ENCODE results near the gene GSDMA.

GSDMA gene

DNA sequence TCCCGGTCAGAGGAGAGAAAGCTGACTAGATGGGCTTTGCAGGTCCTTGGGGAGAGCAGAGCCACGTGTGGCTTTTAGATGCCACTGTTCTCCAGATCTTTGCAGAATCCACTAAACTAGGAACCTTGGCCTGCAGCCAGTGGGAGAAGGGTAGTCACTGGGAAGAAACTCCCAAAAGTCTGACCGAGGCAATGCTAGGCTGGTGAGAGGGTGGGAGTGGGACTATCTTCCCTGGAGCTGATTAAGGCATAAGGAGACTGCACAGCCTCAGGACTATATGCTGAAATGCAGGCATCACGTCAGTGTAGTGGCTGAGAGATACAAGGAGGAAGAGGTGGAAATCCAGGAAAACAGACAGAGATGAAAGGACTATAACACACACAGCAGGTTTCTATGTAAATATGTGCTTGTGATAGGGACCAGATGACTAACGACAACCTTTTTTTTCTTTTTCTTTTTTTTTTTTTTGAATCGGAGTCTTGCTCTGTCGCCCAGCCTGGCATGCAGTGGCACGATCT lies 2.2 kb upstream of the GSDMA start:
- no peak for DNase-seq (ENCODE audit: low spot score)
- no peaks in the 10 kb centered on the region for H3K9me3 Mint-ChIP-seq
- no peak overlapping the region for H3K4me3 Mint-ChIP-seq
- H3K4me1 Mint-ChIP-seq (ENCODE audit: low read depth) = peaks cover 21% of the 10 kb centered on the region
- peaks cover 10% of the 10 kb centered on the region for H3K27me3 Mint-ChIP-seq (ENCODE audit: low read depth)
- H3K36me3 Mint-ChIP-seq (ENCODE audit: low read depth) = no peaks in the 10 kb centered on the region
- no peak overlapping the region for H3K27ac Mint-ChIP-seq

DNA sequence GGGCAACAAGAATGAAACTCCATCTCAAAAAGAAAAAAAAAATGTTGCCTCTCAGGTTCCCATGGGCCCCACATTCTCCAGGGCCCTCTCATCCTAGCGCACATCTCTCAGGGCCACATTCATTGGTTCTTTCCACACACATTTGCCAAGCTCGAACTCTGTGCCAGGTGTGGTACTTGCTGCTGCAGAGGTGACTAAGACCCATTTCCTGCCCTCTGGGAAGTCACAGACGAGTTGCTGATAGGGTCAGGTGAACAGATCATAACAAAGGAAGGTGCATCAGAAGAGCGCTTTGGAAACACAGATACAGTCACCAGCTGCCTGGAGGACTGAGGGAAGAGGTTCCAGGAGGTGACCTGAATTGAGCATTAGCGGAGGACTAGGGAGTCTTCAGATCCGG lies 1.0 kb downstream of the GSDMA start:
- Mint-ChIP-seq H3K36me3 (ENCODE audit: low read depth) (no peaks in the 10 kb centered on the region), H3K27ac (peak overlapping the region; percentile 13), H3K9me3 (no peaks in the 10 kb centered on the region), H3K4me3 (no peak overlapping the region), H3K4me1 (ENCODE audit: low read depth) (peaks cover 22% of the 10 kb centered on the region), H3K27me3 (ENCODE audit: low read depth) (peaks cover 17% of the 10 kb centered on the region)
- no peak for DNase-seq (ENCODE audit: low spot score)

DNA sequence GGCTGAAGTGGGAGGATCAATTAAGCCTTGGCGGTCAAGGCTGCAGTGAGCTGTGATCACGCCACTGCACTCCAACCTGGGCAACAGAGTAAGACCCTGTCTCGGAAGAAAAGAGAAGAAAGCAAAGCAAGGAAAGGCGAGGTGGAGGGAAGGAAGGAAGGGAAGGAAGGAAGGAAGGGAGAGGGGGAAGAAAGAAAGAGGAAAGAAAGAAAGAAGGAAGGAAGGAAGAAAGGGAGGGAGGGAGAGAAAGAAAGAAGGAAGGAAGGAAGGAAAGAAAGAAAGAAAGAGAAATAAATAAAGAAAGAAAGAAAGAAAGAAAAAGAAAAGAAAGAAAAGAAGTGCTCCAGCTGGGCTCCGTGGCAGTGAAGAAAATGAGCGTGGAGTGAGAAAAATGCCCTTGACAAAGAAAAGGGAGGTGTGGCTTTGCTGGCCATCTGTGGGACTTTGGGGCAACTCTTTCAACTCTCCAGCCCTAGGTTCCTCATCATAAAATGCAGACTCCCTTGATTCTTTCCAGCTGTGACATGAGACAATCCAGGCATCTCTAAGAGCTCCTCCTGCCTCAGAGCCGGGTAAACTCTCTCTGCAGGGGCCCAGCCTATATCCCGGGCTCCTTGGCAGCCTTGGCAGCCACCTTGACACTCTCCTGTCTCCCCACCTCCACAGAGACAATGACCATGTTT lies 2.4 kb downstream of the GSDMA start:
- H3K27me3 Mint-ChIP-seq (ENCODE audit: low read depth) = peaks cover 22% of the 10 kb centered on the region
- no peaks in the 10 kb centered on the region for H3K36me3 Mint-ChIP-seq (ENCODE audit: low read depth)
- DNase-seq (ENCODE audit: low spot score) = no peak
- H3K4me1 Mint-ChIP-seq (ENCODE audit: low read depth) = peaks cover 18% of the 10 kb centered on the region
- H3K4me3 Mint-ChIP-seq = no peak overlapping the region
- H3K27ac Mint-ChIP-seq = no peak overlapping the region
- no peaks in the 10 kb centered on the region for H3K9me3 Mint-ChIP-seq

DNA sequence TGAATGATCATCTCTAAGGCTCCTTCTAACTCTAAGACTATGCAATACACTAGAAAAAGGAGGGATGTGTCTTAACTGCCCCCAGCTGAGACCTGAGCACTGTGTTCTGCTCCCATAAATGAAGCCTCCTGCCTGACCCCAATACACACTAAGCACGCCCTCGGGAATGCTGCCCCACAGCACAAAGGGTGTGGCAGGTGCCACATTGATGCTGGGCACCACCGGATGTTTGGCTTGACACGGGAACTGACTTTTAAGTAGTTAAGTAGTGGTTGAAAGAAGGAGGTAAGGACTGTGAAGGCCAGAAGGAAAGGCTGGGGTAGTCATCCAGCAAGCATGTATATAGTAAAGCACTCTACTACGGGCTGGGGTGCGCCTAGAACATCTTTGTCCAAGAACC lies 4.0 kb downstream of the GSDMA start:
- no peak for DNase-seq (ENCODE audit: low spot score)
- Mint-ChIP-seq H3K27ac (no peak overlapping the region), H3K27me3 (ENCODE audit: low read depth) (peaks cover 35% of the 10 kb centered on the region), H3K36me3 (ENCODE audit: low read depth) (no peaks in the 10 kb centered on the region), H3K9me3 (no peaks in the 10 kb centered on the region), H3K4me1 (ENCODE audit: low read depth) (peaks cover 18% of the 10 kb centered on the region), H3K4me3 (no peak overlapping the region)

DNA sequence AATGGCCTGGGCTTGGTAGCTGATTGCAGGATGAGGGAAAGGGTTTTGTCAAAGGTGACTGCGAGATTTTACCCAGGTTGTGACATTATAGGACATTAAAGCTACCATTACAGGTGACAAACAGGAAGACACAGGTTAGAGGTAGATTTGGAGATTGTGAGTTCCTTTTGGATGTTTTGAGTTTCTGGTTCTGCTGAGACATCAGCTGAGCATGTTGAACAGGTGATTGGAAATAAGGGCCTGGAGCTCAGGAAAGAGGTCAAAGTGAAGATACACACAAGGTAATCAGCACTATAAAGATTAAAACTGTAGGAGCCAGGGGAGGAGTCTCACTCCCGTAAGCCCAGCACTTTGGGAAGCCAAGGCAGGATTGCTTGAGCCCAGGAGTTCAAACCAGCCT lies 6.0 kb downstream of the GSDMA start:
- DNase-seq (ENCODE audit: low spot score) = no peak
- no peak overlapping the region for H3K4me3 Mint-ChIP-seq
- H3K9me3 Mint-ChIP-seq = no peaks in the 10 kb centered on the region
- H3K27me3 Mint-ChIP-seq (ENCODE audit: low read depth) = peaks cover 43% of the 10 kb centered on the region
- H3K4me1 Mint-ChIP-seq (ENCODE audit: low read depth) = peaks cover 7% of the 10 kb centered on the region
- no peaks in the 10 kb centered on the region for H3K36me3 Mint-ChIP-seq (ENCODE audit: low read depth)
- H3K27ac Mint-ChIP-seq = peak overlapping the region; percentile 33

DNA sequence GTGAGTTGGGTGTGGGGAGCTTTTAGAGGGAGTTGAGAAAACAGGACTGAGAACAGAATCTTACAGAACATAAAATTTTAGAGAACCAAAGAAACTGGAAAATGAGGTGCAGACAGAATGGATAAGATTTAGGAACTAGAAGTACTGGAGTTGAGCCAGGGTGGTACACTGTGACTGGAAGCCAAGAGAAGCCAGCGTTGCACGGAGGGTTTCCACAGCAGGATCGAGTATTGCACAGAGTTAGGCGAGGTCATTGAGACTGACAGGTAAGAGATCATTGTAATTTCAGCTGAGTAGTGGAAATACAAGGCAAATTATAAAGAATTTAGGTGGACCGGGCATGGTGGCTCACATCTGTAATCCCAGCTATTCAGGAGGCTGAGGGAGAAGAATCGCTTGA lies 6.6 kb downstream of the GSDMA start:
- H3K27me3 Mint-ChIP-seq (ENCODE audit: low read depth) = peaks cover 42% of the 10 kb centered on the region
- DNase-seq (ENCODE audit: low spot score) = no peak
- H3K4me3 Mint-ChIP-seq = no peak overlapping the region
- H3K27ac Mint-ChIP-seq = no peak overlapping the region
- H3K9me3 Mint-ChIP-seq = no peaks in the 10 kb centered on the region
- no peaks in the 10 kb centered on the region for H3K36me3 Mint-ChIP-seq (ENCODE audit: low read depth)
- H3K4me1 Mint-ChIP-seq (ENCODE audit: low read depth) = peaks cover 4% of the 10 kb centered on the region

DNA sequence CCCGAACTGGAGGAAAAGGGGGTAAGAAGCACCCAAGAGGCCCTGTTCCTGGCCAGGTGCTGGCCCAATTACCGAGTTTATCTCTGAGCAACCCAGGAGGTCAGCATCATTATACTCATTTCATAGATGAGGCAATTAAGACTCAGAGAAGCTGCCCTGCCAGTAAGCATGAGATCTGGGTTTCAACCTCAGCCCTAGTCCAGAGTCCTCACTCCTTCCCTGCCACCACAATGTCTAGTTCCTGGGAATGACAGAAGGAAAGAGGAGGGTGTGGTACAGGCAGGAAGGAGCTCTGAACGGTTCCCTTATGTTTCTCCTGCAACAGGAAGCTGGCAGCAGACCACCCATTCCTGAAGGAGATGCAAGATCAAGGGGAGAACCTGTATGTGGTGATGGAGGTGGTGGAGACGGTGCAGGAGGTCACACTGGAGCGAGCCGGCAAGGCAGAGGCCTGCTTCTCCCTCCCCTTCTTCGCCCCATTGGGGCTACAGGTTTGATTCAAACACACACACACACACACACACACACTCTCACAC lies 7.4 kb downstream of the GSDMA start:
- H3K27me3 Mint-ChIP-seq (ENCODE audit: low read depth) = peaks cover 39% of the 10 kb centered on the region
- H3K4me3 Mint-ChIP-seq = no peak overlapping the region
- H3K27ac Mint-ChIP-seq = no peak overlapping the region
- no peaks in the 10 kb centered on the region for H3K36me3 Mint-ChIP-seq (ENCODE audit: low read depth)
- DNase-seq (ENCODE audit: low spot score) = no peak
- H3K9me3 Mint-ChIP-seq = no peaks in the 10 kb centered on the region
- peaks cover 4% of the 10 kb centered on the region for H3K4me1 Mint-ChIP-seq (ENCODE audit: low read depth)

DNA sequence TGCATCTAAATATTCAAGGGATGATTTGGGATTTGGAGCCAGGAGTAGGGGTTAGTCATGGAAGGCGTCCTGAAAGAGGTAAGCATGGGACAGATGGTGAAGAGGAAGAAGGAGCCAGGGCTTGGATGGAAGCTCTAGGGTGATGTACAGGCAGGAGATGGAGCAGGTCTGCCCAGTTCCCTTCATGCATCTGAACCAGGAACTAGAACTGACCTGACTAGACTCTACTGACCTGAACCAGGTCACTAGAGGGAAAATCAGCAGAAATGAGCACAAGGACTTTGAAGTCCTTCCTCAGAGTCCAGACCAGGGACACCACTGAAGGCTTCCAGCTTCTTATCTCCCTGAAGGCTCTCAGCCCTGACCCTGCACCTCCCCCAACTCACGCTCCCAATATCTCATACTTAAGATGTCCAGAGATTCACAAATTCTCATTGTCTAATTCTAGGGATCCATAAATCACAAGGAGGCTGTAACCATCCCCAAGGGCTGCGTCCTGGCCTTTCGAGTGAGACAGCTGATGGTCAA lies 8.3 kb downstream of the GSDMA start:
- Mint-ChIP-seq H3K4me1 (ENCODE audit: low read depth) (peaks cover 4% of the 10 kb centered on the region), H3K4me3 (no peak overlapping the region), H3K27me3 (ENCODE audit: low read depth) (peaks cover 34% of the 10 kb centered on the region), H3K9me3 (no peaks in the 10 kb centered on the region), H3K36me3 (ENCODE audit: low read depth) (no peaks in the 10 kb centered on the region), H3K27ac (no peak overlapping the region)
- no peak for DNase-seq (ENCODE audit: low spot score)

DNA sequence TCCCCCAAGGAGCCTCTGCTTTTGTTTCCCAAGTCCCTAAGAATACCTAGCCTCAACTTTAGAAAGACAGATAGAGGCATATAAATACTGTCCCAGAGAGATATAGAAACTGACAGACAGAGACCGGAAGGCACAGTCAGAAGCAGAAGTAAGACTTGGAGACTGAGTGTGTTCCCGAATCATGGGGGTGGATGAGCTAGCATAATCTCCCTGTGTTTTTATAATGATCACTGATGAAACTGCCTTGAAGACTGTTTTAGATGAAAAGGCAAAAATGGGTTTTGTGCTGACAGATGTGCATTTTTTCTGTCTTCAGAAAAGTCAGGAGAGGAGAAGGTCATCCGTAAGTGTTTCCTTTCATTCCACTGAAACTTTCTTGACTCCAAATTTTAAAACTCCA lies 9.5 kb downstream of the GSDMA start:
- Mint-ChIP-seq H3K27ac (no peak overlapping the region), H3K9me3 (no peaks in the 10 kb centered on the region), H3K4me1 (ENCODE audit: low read depth) (peaks cover 1% of the 10 kb centered on the region), H3K27me3 (ENCODE audit: low read depth) (peaks cover 33% of the 10 kb centered on the region), H3K4me3 (no peak overlapping the region), H3K36me3 (ENCODE audit: low read depth) (no peaks in the 10 kb centered on the region)
- no peak for DNase-seq (ENCODE audit: low spot score)

DNA sequence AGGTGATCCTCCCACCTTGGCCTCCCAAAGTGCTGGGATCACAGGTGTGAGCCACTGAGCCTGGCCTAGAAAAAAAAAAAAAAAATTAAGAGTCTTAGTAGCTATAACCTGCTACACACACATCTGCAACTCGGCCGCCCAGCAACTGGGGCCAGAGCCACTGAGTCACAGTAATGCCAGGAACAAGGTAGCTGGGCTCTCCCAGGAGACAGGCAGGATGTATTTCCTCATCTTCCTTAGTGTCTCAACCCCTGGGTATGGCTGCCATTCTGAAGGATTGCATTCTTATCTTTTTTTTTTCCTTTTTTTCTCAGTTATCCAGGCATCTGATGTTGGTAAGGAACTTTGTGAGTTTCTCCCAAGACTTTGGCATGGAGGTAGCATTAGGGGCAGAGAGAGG lies 10.7 kb downstream of the GSDMA start:
- no peak for DNase-seq (ENCODE audit: low spot score)

DNA sequence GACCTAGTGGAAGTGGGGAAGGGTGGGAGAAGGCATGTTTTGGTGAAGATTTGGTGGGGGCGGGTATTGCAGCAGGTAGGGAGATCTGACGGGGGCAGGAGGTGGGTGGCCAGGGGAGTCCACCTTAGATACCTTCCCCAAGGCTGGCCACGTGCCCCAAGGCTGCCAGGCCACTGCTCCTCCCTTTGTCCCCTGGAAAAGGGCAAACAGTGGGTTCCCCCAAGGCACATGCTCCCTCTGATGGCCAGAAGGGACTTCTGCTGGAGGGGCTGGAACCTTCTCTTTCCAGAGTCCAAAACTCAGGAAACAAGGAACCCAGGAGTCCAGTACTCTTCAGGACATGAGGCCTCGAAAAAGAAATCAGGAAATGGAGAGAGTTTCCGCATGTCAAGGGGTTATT lies 11.6 kb downstream of the GSDMA start:
- Mint-ChIP-seq H3K27ac (no peak overlapping the region), H3K4me3 (no peak overlapping the region), H3K27me3 (ENCODE audit: low read depth) (peaks cover 33% of the 10 kb centered on the region), H3K4me1 (ENCODE audit: low read depth) (peaks cover 2% of the 10 kb centered on the region), H3K9me3 (no peaks in the 10 kb centered on the region), H3K36me3 (ENCODE audit: low read depth) (no peaks in the 10 kb centered on the region)
- no peak for DNase-seq (ENCODE audit: low spot score)

More for the DNA sequence above, 10.7 kb downstream of the GSDMA start:
- Mint-ChIP-seq H3K36me3 (ENCODE audit: low read depth) (no peaks in the 10 kb centered on the region), H3K27ac (no peak overlapping the region), H3K4me3 (no peak overlapping the region), H3K9me3 (no peaks in the 10 kb centered on the region), H3K4me1 (ENCODE audit: low read depth) (peaks cover 1% of the 10 kb centered on the region), H3K27me3 (ENCODE audit: low read depth) (peaks cover 32% of the 10 kb centered on the region)

DNA sequence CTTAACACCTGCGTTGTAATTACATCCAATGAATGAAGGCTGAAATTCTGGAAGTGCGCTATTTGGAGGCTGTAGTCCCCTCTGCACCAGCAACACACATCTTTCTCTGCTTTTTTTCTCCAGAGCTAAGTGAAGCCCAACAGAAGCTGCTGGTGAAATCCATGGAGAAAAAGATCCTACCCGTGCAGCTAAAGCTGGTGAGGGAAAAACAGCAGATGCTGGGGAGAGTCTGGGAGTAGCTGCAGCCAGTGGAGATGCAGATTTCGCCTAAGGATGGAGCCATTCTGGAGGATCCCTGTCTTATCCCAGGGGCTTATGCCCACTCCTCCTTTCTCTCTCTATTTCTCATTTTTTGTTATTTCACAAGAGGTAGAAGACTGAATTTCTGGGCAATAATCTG lies 13.0 kb downstream of the GSDMA start:
- Mint-ChIP-seq H3K27me3 (ENCODE audit: low read depth) (peaks cover 24% of the 10 kb centered on the region), H3K9me3 (no peaks in the 10 kb centered on the region), H3K4me3 (no peak overlapping the region), H3K27ac (no peak overlapping the region), H3K4me1 (ENCODE audit: low read depth) (peaks cover 9% of the 10 kb centered on the region), H3K36me3 (ENCODE audit: low read depth) (no peaks in the 10 kb centered on the region)
- DNase-seq (ENCODE audit: low spot score) = no peak

DNA sequence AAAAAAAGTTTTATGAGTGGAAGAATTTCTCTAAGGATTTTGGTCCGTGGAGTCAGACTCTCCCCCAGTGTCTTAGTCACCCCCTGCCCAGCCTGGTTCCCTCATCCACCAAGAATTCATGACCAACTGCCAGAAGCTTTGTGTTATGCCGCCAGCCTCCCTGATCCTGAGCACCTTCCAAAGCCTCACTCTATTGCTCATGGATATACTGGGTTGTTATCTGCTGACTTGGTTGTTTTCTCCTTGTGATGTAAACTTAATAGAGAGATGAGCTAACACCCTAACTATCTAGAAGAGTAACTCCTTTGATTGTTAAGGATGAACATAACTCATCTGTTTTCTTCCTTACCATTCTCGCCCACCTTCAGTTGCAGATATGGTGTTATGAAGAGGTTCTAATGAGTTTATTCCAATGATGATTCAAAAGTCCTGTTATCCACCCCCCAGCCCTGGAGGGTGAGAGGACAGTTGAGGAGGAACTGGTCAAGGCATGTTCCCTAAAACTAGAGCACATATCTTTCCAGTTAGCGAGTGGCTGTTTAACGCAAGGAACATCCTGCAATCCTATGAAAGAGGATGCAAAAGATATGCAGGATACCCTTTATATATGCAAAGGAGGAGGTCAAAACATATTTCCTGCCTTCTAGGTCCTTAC lies 16.3 kb downstream of the GSDMA start:
- no peak overlapping the region for H3K27ac Mint-ChIP-seq
- peaks cover 24% of the 10 kb centered on the region for H3K4me1 Mint-ChIP-seq (ENCODE audit: low read depth)
- H3K9me3 Mint-ChIP-seq = no peaks in the 10 kb centered on the region
- H3K27me3 Mint-ChIP-seq (ENCODE audit: low read depth) = peaks cover 6% of the 10 kb centered on the region
- H3K36me3 Mint-ChIP-seq (ENCODE audit: low read depth) = peaks cover 8% of the 10 kb centered on the region
- DNase-seq (ENCODE audit: low spot score) = no peak
- H3K4me3 Mint-ChIP-seq = peak overlapping the region; percentile 96

DNA sequence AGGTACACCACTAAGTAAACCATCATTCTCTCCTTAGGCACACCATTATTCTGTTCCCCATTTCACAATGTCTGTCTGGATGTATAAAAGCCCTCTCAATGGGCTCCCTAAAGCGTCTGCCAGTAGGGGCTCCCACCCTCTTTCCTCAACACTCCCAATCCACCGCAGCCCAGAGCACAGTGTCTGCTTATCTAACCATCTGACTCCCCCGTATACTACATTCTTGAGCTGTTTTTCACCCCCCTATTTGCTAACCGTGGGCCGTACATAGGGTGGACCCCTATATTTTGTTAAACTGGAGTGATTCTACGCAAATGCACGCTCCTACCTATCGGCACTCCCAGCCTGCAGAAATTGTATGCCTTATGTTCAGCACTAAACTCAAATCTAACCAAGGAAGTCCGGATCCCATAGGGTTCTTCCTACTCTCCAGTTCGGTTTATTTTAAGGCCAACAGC lies 17.1 kb downstream of the GSDMA start:
- Mint-ChIP-seq H3K27me3 (ENCODE audit: low read depth) (peaks cover 6% of the 10 kb centered on the region), H3K4me1 (ENCODE audit: low read depth) (peaks cover 24% of the 10 kb centered on the region), H3K4me3 (peak overlapping the region; percentile 96), H3K9me3 (no peaks in the 10 kb centered on the region), H3K36me3 (ENCODE audit: low read depth) (peaks cover 13% of the 10 kb centered on the region), H3K27ac (peak overlapping the region; percentile 96)
- DNase-seq (ENCODE audit: low spot score) = no peak
